HepG2 (cell line): Measurements from ENCODE around the gene HAUS1. TPM values are rescaled to one million over a fixed set of nuclear protein-coding genes. Genes with fewer than 3 reads are reported as not detected.

Experiments used
- PHF20 ChIP-seq: sonication (generic); formaldehyde crosslinking; IDR thresholded peaks from 2 replicates; pipeline ENCODE4 v1.5.0; 2020; ENCODE audit warnings: mild to moderate bottlenecking, missing genetic modification reagents
- SRY ChIP-seq: sonication (generic); formaldehyde crosslinking; IDR thresholded peaks from 2 replicates; pipeline ENCODE4 v1.8.0; 2022; ENCODE audit warnings: mild to moderate bottlenecking, missing genetic modification reagents
- ZMAT3 ChIP-seq: sonication (generic); formaldehyde crosslinking; conservative IDR thresholded peaks from 2 replicates; pipeline ENCODE4 v1.7.0; 2021; ENCODE audit warnings: missing genetic modification reagents
- ZNF234 ChIP-seq: sonication (generic); formaldehyde crosslinking; conservative IDR thresholded peaks from 2 replicates; pipeline ENCODE4 v1.5.1; 2020; ENCODE audit warnings: mild to moderate bottlenecking, missing genetic modification reagents
- ZNF530 ChIP-seq: sonication (generic); formaldehyde crosslinking; IDR thresholded peaks from 2 replicates; pipeline ENCODE4 v1.5.0; 2020; ENCODE audit warnings: low read depth, mild to moderate bottlenecking, missing genetic modification reagents
- ZNF670 ChIP-seq: sonication (generic); formaldehyde crosslinking; IDR thresholded peaks from 2 replicates; pipeline ENCODE4 v1.8.0; 2022; ENCODE audit warnings: mild to moderate bottlenecking, missing genetic modification reagents, borderline replicate concordance
- polyA plus RNA-seq, 8 experiments: library from polyadenylated mRNA; depleted of rRNA in 3 of 8; stranded (reverse) in 7 of 8; unstranded in 1 of 8; fragments of >200 nt; fragmentation: Illumina TruSeq in 4 of 8; extraction: Trizol in 4 of 8; gene quantifications; 2 replicates each; pipeline versions ENCODE4 v1.2.1 to v1.2.3, GENCODE V29; 2011 to 2016; ENCODE audit warnings: low read depth in 4 of 8, missing spikeins in 1 of 8, mixed read lengths in 1 of 8; ENCODE audit not compliant: insufficient read depth in 1 of 8
- total RNA-seq, 5 experiments: library from RNA; depleted of rRNA; stranded (reverse); fragments of >200 nt; fragmentation: Illumina TruSeq; extraction: Trizol; gene quantifications; 2 replicates each; pipeline ENCODE4 v1.2.3, GENCODE V29; 2016; ENCODE audit warnings: low read depth in 1 of 5
- TF ChIP-seq, protein P1 (sequence below): sonication (generic); formaldehyde crosslinking; IDR thresholded peaks from 2 replicates; pipeline ENCODE4 v1.5.1; 2020; ENCODE audit warnings: missing genetic modification reagents, mild to moderate bottlenecking, borderline replicate concordance
- TF ChIP-seq, protein P2 (sequence below): sonication (generic); formaldehyde crosslinking; IDR thresholded peaks from 2 replicates; pipeline ENCODE4 v1.4.0; 2020; ENCODE audit warnings: missing genetic modification reagents, borderline replicate concordance
- TF ChIP-seq, protein P3 (sequence below): sonication (generic); formaldehyde crosslinking; IDR thresholded peaks from 2 replicates; pipeline ENCODE4 v1.8.0; 2022; ENCODE audit warnings: mild to moderate bottlenecking, missing genetic modification reagents, moderate library complexity
- TF ChIP-seq, protein P4 (sequence below): sonication (generic); formaldehyde crosslinking; IDR thresholded peaks from 2 replicates; pipeline ENCODE4 v1.4.0; 2020; ENCODE audit warnings: missing genetic modification reagents
- TF ChIP-seq, protein P5 (sequence below): sonication (generic); formaldehyde crosslinking; IDR thresholded peaks from 2 replicates; pipeline ENCODE4 v1.4.0; 2020; ENCODE audit warnings: missing genetic modification reagents, low read depth, mild to moderate bottlenecking, borderline replicate concordance
- TF ChIP-seq, protein P6 (sequence below): sonication (generic); formaldehyde crosslinking; IDR thresholded peaks from 2 replicates; pipeline ENCODE4 v1.4.0; 2020; ENCODE audit warnings: missing genetic modification reagents
- TF ChIP-seq, protein P7 (sequence below): sonication (generic); formaldehyde crosslinking; IDR thresholded peaks from 2 replicates; pipeline ENCODE4; 2020; ENCODE audit warnings: missing genetic modification reagents, mild to moderate bottlenecking, borderline replicate concordance

HAUS1 gene
- total and polyA plus RNA-seq, 2 of the 13 experiments (the other 11 are each of a cell fraction or from before 2014, with no cell fraction given): 20.6 to 59.2 TPM

DNA sequence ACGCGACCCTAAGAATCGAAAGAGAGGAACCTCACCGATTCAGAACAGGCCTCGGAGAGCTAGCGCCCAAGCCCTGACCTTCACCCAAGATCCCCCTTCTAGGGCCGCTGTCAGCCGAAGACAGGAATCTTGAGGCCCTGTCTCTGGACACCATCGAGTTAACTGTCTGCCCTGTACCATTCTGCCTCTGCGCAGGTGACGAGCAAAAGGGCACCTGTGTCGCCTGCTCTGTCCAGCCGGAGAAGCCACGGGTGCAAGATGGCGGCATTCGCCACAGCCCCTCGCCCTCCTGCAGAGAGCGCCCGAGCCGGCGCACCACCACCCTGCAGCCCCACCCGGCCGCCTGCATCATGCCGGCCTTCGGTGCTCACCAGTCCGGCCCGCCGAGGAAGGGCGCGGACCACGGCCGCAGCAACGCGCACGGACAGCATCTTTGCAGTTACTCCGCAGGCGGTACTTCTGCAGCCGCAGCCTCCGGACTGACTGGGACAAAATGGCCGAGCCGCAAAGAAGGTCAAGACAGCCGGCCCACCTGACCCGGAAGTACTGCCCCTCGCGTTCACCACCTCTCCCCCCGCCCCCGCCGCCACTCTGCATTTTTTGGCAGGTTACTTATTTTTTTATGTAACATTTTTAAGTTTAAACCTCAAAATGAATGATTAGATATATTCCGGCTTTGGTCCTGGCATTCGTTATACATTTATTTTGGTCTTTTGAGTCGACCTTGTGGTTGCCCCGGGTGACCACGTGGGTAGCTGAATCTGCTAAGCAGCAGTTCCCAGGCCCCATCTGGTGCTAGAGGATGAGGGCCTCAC lies 6.2 kb upstream of the HAUS1 start, which contains the start of gene ATP5F1A (continued):
- TF ChIP-seq, protein P1, sequence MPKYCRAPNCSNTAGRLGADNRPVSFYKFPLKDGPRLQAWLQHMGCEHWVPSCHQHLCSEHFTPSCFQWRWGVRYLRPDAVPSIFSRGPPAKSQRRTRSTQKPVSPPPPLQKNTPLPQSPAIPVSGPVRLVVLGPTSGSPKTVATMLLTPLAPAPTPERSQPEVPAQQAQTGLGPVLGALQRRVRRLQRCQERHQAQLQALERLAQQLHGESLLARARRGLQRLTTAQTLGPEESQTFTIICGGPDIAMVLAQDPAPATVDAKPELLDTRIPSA: no peak
- TF ChIP-seq, protein P2, sequence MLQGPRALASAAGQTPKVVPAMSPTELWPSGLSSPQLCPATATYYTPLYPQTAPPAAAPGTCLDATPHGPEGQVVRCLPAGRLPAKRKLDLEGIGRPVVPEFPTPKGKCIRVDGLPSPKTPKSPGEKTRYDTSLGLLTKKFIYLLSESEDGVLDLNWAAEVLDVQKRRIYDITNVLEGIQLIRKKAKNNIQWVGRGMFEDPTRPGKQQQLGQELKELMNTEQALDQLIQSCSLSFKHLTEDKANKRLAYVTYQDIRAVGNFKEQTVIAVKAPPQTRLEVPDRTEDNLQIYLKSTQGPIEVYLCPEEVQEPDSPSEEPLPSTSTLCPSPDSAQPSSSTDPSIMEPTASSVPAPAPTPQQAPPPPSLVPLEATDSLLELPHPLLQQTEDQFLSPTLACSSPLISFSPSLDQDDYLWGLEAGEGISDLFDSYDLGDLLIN (CRISPR knock-in tag): 0 out of 2 replicates have a peak, but pooled peaks have one; percentile 20
- no peak for TF ChIP-seq ZNF234 (CRISPR knock-in tag)
- TF ChIP-seq ZMAT3 (CRISPR knock-in tag): peak; percentile 89
- TF ChIP-seq, protein P3, sequence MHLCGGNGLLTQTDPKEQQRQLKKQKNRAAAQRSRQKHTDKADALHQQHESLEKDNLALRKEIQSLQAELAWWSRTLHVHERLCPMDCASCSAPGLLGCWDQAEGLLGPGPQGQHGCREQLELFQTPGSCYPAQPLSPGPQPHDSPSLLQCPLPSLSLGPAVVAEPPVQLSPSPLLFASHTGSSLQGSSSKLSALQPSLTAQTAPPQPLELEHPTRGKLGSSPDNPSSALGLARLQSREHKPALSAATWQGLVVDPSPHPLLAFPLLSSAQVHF: no peak
- TF ChIP-seq PHF20 (CRISPR knock-in tag): peak; percentile 84
- TF ChIP-seq, protein P4, sequence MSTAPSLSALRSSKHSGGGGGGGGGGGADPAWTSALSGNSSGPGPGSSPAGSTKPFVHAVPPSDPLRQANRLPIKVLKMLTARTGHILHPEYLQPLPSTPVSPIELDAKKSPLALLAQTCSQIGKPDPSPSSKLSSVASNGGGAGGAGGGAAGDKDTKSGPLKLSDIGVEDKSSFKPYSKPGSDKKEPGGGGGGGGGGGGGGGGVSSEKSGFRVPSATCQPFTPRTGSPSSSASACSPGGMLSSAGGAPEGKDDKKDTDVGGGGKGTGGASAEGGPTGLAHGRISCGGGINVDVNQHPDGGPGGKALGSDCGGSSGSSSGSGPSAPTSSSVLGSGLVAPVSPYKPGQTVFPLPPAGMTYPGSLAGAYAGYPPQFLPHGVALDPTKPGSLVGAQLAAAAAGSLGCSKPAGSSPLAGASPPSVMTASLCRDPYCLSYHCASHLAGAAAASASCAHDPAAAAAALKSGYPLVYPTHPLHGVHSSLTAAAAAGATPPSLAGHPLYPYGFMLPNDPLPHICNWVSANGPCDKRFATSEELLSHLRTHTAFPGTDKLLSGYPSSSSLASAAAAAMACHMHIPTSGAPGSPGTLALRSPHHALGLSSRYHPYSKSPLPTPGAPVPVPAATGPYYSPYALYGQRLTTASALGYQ (CRISPR knock-in tag): no peak; the same call in 1 of the 2 replicates
- TF ChIP-seq SRY (CRISPR knock-in tag): peak; percentile 89
- TF ChIP-seq, protein P5, sequence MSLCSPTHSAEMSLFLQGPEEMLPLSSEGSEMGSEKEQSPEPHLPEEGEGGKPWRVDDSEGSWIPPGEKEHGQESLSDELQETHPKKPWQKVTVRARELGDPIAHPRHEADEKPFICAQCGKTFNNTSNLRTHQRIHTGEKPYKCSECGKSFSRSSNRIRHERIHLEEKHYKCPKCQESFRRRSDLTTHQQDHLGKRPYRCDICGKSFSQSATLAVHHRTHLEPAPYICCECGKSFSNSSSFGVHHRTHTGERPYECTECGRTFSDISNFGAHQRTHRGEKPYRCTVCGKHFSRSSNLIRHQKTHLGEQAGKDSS: peak; percentile 66; the same call in 1 of the 2 replicates
- peak; percentile 95; the same call in 1 of the 2 replicates for TF ChIP-seq ZNF670
- TF ChIP-seq, protein P6, sequence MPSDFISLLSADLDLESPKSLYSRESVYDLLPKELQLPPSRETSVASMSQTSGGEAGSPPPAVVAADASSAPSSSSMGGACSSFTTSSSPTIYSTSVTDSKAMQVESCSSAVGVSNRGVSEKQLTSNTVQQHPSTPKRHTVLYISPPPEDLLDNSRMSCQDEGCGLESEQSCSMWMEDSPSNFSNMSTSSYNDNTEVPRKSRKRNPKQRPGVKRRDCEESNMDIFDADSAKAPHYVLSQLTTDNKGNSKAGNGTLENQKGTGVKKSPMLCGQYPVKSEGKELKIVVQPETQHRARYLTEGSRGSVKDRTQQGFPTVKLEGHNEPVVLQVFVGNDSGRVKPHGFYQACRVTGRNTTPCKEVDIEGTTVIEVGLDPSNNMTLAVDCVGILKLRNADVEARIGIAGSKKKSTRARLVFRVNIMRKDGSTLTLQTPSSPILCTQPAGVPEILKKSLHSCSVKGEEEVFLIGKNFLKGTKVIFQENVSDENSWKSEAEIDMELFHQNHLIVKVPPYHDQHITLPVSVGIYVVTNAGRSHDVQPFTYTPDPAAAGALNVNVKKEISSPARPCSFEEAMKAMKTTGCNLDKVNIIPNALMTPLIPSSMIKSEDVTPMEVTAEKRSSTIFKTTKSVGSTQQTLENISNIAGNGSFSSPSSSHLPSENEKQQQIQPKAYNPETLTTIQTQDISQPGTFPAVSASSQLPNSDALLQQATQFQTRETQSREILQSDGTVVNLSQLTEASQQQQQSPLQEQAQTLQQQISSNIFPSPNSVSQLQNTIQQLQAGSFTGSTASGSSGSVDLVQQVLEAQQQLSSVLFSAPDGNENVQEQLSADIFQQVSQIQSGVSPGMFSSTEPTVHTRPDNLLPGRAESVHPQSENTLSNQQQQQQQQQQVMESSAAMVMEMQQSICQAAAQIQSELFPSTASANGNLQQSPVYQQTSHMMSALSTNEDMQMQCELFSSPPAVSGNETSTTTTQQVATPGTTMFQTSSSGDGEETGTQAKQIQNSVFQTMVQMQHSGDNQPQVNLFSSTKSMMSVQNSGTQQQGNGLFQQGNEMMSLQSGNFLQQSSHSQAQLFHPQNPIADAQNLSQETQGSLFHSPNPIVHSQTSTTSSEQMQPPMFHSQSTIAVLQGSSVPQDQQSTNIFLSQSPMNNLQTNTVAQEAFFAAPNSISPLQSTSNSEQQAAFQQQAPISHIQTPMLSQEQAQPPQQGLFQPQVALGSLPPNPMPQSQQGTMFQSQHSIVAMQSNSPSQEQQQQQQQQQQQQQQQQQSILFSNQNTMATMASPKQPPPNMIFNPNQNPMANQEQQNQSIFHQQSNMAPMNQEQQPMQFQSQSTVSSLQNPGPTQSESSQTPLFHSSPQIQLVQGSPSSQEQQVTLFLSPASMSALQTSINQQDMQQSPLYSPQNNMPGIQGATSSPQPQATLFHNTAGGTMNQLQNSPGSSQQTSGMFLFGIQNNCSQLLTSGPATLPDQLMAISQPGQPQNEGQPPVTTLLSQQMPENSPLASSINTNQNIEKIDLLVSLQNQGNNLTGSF: peak; percentile 19; the same call in 1 of the 2 replicates
- no peak for TF ChIP-seq ZNF530 (CRISPR knock-in tag)
- TF ChIP-seq, protein P7, sequence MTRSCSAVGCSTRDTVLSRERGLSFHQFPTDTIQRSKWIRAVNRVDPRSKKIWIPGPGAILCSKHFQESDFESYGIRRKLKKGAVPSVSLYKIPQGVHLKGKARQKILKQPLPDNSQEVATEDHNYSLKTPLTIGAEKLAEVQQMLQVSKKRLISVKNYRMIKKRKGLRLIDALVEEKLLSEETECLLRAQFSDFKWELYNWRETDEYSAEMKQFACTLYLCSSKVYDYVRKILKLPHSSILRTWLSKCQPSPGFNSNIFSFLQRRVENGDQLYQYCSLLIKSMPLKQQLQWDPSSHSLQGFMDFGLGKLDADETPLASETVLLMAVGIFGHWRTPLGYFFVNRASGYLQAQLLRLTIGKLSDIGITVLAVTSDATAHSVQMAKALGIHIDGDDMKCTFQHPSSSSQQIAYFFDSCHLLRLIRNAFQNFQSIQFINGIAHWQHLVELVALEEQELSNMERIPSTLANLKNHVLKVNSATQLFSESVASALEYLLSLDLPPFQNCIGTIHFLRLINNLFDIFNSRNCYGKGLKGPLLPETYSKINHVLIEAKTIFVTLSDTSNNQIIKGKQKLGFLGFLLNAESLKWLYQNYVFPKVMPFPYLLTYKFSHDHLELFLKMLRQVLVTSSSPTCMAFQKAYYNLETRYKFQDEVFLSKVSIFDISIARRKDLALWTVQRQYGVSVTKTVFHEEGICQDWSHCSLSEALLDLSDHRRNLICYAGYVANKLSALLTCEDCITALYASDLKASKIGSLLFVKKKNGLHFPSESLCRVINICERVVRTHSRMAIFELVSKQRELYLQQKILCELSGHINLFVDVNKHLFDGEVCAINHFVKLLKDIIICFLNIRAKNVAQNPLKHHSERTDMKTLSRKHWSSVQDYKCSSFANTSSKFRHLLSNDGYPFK: peak; percentile 99
